Activated gamma-delta T cell treated with anti-CD3 and anti-CD28 coated beads, Interleukin-2, amount 50 U/mL, for 16 hours (primary cell): ENCODE data around the gene SPOCK1.

ENCODE experiments used
- DNase-seq: peaks from one replicate; pipeline ENCODE4 v3.0.0-alpha.2; 2020; ENCODE audit warnings: low read depth

Gene SPOCK1

GRCh38 chr5:137442660-137443059 is 56.5 kb downstream of the SPOCK1 start:
- DNase-seq = no peak

GRCh38 chr5:137441476-137441875 is 57.6 kb downstream of the SPOCK1 start:
- no peak for DNase-seq

GRCh38 chr5:137440795-137441194 is 58.3 kb downstream of the SPOCK1 start:
- DNase-seq = no peak

- DNase-seq = no peak
Measured at GRCh38 chr5:137439645-137440044, 59.5 kb downstream of the SPOCK1 start.

- DNase-seq = no peak
Measured at GRCh38 chr5:137438932-137439331, 60.2 kb downstream of the SPOCK1 start.

GRCh38 chr5:137437774-137438173 is 61.4 kb downstream of the SPOCK1 start:
- DNase-seq = no peak

- DNase-seq = no peak
Measured at GRCh38 chr5:137433539-137433938, 65.6 kb downstream of the SPOCK1 start.

GRCh38 chr5:137432376-137432775 is 66.8 kb downstream of the SPOCK1 start:
- no peak for DNase-seq

GRCh38 chr5:137431051-137431450 is 68.1 kb downstream of the SPOCK1 start:
- no peak for DNase-seq

- no peak for DNase-seq
Measured at GRCh38 chr5:137415231-137415681, 83.9 kb downstream of the SPOCK1 start.

- no peak for DNase-seq
Measured at GRCh38 chr5:137414112-137414755, 84.9 kb downstream of the SPOCK1 start.

- DNase-seq = no peak
Measured at GRCh38 chr5:137412136-137412535, 87.0 kb downstream of the SPOCK1 start.

GRCh38 chr5:137410234-137411010 is 88.7 kb downstream of the SPOCK1 start:
- DNase-seq = no peak

- no peak for DNase-seq
Measured at GRCh38 chr5:137409736-137410135, 89.4 kb downstream of the SPOCK1 start.

GRCh38 chr5:137407090-137407489 is 92.0 kb downstream of the SPOCK1 start:
- no peak for DNase-seq

GRCh38 chr5:137405393-137405792 is 93.7 kb downstream of the SPOCK1 start:
- no peak for DNase-seq

- no peak for DNase-seq
Measured at GRCh38 chr5:137403869-137404268, 95.3 kb downstream of the SPOCK1 start.

GRCh38 chr5:137402436-137403187 is 96.5 kb downstream of the SPOCK1 start:
- DNase-seq = no peak

GRCh38 chr5:137401946-137402345 is 97.2 kb downstream of the SPOCK1 start:
- DNase-seq = no peak

GRCh38 chr5:137400571-137400970 is 98.6 kb downstream of the SPOCK1 start:
- no peak for DNase-seq

- DNase-seq = no peak
Measured at GRCh38 chr5:137399911-137400310, 99.2 kb downstream of the SPOCK1 start.

GRCh38 chr5:137398751-137399150 is 100.4 kb downstream of the SPOCK1 start:
- no peak for DNase-seq

- DNase-seq = no peak
Measured at GRCh38 chr5:137398154-137398553, 101.0 kb downstream of the SPOCK1 start.
